Articular chondrocyte of knee joint (primary cell): ENCODE results near the gene NCF4. TPM values are rescaled to one million over a fixed set of nuclear protein-coding genes. Genes with fewer than 3 reads are reported as not detected.

ENCODE experiments used
- total RNA-seq: library from RNA; depleted of rRNA; stranded (reverse); fragments of >200 nt; gene quantifications from 2 replicates; pipeline ENCODE4 v1.2.3, GENCODE V29; 2012

Gene NCF4
- total RNA-seq: not detected in 2 replicates

GRCh38 chr22:36860821-36861659 is at the start of gene NCF4:
NCF4 (plus strand) TSS chr22:36861006; CDS start chr22:36861172, 166 bp downstream.

GRCh38 chr22:36816636-36817524 is 43.9 kb upstream of the NCF4 start, which contains the start of gene PVALB:
PVALB (minus strand) TSS chr22:36817035; CDS start chr22:36817005, 30 bp downstream.

GRCh38 chr22:36913427-36914389 is 52.9 kb downstream of the NCF4 start, which contains the start of gene CSF2RB:
CSF2RB (plus strand) TSS chr22:36913628; CDS start chr22:36922208, 8,580 bp downstream.

Other genes with a start within 250 kb of the NCF4 start
- not detected in 2 replicates for gene CACNG2, start 157.3 kb upstream of the NCF4 start, total RNA-seq
- gene IFT27, start 84.9 kb upstream of the NCF4 start, total RNA-seq: 16.1 and 16.5 TPM in 2 replicates
- gene PVALB, start 44.0 kb upstream of the NCF4 start, total RNA-seq: not detected in 2 replicates
- under 0.01 TPM in 1 of 2 replicates, not detected in the other for gene CSF2RB, start 52.6 kb downstream of the NCF4 start, total RNA-seq
- gene TST, start 158.4 kb downstream of the NCF4 start, total RNA-seq: 14.8 and 17.5 TPM in 2 replicates
- 33.7 and 43.1 TPM in 2 replicates for gene MPST, start 158.7 kb downstream of the NCF4 start, total RNA-seq
- 18.8 and 19.3 TPM in 2 replicates for gene KCTD17, start 190.7 kb downstream of the NCF4 start, total RNA-seq
- not detected in 2 replicates for gene TMPRSS6, start 248.7 kb downstream of the NCF4 start, total RNA-seq